GM10266 (cell line): Measurements from ENCODE around the gene SLC7A5.
"Not testable (repeated sequence)": the region's sequence is repeated elsewhere in the genome, so short reads cannot be mapped to it uniquely, and the experiment has no call there.

ENCODE experiments used
- DNase-seq: peaks from one replicate; pipeline ENCODE4 v3.0.0; 2012; ENCODE audit errors: extremely low spot score
- TF ChIP-seq, protein P1 (sequence below): IDR thresholded peaks from 2 replicates; pipeline ENCODE4 v1.5.1; 2012; ENCODE audit warnings: mild to moderate bottlenecking, low read depth; ENCODE audit not compliant: control insufficient read depth, insufficient read depth; ENCODE audit errors: missing control alignments

Gene SLC7A5

DNA sequence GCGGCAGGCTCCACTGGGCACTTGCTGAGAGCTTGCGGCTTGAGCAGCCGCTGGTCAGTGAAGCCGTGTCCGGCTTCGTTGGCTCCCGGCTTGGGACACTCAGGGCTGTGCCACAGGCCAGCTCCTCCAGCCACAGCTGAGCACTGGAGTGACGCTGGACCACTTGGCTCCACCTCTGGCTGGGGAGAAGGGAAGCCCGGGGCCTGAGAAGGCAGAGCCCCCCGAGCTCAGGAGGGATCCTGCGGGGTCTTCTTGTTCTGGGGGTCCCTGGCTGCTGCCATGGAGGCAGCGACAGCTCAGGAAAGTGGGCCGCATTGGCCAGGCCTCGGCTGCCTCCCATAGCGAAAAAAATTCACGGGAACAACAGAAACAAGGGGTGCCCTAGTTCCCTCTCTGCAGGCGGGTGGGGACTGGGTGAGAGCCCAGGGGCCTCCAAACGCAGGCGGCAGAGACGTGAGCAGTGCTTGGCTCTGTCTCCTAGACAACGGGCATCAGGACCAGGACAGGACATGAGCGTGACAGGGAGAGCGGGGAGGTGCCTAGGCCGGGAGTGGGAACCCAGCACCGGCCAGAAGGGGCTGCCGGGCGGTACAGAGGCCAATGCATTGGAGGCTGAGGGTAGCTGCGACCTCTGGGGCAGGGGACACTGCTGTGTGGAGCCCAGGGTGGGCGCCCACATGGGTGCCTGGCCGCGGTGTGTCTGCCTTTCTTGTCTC is 37.7 kb downstream of the SLC7A5 start:
- no peak for DNase-seq
- TF ChIP-seq, protein P1, sequence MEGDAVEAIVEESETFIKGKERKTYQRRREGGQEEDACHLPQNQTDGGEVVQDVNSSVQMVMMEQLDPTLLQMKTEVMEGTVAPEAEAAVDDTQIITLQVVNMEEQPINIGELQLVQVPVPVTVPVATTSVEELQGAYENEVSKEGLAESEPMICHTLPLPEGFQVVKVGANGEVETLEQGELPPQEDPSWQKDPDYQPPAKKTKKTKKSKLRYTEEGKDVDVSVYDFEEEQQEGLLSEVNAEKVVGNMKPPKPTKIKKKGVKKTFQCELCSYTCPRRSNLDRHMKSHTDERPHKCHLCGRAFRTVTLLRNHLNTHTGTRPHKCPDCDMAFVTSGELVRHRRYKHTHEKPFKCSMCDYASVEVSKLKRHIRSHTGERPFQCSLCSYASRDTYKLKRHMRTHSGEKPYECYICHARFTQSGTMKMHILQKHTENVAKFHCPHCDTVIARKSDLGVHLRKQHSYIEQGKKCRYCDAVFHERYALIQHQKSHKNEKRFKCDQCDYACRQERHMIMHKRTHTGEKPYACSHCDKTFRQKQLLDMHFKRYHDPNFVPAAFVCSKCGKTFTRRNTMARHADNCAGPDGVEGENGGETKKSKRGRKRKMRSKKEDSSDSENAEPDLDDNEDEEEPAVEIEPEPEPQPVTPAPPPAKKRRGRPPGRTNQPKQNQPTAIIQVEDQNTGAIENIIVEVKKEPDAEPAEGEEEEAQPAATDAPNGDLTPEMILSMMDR: no peak

DNA sequence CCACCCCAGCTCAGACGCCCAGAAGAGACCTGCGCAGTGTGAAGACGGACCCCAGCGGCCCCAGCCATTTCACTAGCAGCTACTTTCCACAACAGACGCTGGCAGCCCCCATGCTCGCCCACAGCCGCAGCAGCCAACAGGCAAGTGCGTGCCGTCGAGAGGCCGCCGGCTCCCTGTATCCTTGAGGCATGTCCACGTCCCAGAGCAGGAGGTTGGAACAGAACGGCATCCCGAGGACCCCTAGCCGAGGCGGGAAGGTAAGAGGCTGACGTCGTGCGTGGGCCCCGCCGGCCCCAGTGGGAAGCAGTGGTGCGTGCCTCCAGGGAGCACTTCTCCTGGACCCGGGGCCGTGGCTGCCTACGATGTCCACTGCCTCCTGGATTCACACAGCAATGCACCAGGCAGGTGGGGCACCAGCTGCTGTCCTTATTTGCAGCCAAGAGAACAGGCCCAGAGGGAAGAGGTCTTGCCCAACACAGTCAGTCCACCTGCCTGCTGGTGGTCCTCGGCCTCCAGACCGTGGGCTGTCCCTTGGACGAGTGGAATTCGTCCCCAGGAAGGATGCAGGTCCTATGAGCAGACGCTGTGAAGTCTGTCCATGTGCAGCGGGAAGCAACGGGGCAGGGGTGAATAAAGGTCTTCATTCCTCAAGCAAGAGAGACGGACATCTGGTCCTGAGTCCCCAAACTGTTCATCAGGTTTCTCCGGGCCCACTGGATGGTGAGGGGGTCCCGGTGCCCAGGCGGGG is 38.5 kb downstream of the SLC7A5 start:
- TF ChIP-seq, protein P1: no peak
- DNase-seq: no peak

DNA sequence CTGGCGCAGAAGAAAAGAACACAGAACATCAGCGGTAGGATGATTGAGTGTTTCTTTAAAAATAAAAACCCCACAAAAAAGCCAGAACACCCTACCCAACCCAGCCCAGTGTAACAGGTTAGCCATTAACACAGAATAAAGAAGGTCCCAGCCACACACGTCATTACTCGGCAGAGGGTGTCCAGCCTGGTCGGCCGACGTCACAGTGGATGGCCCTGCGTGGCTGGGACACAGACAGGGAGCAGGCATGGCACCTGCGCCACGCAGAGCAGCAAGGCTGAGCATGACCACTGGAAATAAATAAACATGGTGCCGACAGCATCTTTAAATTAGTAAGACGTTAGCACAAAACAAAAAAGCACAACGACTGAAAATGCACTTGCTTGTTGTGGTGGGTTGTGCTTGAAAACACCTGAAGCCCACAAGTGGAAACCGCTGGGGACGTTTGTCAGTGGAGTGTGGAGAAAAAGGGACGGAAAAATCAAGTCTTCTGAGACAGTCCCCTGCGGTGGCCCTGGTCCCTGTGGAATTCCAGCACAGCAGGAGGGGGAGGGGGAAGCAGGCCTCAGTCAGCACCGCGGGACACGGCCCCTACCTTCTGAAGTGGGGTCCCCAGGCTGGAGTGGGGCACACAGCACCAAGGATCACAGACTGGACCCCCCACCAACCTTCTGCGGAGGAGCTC is 39.2 kb downstream of the SLC7A5 start:
- TF ChIP-seq, protein P1: no peak
- DNase-seq: no peak

DNA sequence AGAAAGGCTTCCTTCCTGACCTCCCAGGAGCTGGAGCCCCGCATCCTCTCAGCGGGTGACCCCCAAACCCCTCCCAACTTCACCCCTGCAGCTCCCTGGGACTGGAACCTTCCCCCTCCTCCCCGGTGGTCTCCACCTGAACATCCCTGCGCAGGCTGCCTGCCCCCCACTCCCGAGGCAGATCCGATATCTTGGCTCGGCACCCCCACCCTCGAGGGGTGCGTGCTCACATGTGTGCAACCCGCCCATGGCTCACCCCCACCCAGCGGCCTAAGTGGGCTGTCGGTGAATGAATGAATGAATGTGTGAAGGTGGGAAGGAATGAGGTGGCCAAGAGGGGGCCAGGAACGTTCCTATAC is 39.7 kb downstream of the SLC7A5 start:
- TF ChIP-seq, protein P1: no peak
- DNase-seq: no peak

DNA sequence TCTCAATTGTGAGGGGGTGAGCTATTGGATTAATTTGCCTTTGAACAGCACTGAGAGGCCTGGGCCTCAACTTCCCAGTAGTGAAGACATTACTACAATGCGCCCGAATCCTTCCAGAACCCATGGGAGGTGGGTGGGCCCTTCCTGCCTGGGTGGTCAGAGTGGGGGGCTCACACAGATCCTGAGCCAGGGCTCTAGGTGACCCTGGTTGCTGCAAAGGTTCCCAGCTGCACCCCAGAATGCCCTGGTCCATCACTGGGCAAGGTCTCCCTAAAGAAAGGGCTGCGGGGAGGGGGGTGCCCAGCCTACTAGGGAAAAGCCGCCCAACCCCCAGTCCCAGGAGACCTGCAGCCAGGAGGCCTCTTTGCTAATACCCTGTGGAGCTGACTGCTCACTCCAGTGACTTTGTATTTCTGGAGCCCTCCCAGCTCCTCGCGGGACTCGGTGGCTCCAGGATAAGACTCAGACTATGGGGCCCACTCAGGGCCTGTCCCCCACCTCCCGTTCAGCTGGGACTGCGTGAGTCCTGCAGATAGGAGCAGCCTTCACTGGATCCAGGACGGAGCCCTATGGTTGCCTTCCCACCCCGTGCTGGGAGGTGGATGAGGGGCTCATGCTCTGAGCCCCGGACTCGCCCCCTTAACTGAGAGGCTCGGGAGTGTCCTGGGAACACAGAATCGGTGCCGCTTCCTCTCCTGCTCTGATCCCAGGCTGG is 40.2 kb downstream of the SLC7A5 start:
- TF ChIP-seq, protein P1: no peak
- DNase-seq: no peak

DNA sequence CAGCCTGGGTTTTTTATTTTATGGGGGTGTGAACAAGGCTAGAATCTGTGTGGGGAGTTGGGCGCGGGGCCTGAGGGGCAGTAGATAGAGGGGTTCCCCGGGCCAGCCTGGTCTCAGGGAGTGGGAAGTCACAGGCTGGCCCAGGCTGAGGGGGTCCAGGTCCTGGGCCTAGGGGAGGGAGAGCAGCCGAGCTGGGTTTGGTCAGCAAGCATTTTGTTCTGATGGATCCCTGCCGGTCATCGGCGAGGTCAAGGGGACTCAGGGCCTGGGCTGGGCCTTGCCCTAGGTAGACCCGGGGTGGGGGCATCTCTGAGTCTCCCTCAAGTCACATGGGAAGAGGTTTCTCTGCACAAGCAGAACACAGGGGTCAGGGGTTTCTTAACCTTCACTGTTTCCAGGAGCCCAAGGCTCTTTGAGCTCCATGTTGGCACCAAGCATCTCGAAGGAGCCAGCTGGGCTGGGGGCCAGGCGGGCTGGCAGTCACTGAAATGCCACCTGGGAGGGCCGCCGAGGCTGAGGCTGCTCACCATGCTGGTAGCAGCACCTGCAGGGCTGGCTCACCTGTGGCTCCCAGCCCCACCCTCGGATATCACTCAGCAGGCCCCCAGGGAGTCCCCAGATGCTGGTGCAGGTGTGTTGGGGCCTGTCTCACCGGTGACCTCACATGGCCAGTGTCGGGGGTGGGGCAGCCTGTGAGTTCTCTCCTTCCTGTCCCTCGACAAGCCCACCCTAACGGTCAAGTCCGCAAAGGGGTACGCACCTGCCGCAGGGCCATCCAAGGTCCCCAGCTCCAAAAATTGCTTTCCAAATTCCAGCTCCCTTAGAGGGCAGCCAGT is 41.0 kb downstream of the SLC7A5 start:
- TF ChIP-seq, protein P1: no peak
- DNase-seq: no peak

DNA sequence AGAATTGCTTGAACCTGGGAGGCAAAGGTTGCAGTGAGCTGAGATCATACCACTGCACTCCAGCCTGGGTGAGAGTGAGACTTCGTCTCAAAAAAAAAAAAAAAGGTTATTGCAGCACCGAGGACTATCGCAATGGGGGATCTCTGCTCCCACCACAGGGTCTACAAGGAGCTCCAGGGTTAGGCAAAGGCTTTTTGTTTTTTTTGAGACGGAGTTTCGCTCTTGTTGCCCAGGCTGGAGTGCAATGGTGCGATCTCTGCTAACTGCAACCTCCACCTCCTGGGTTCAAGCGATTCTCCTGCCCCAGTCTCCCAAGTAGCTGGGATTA is 41.8 kb downstream of the SLC7A5 start:
- DNase-seq: not testable (repeated sequence)
